GM12878 (cell line): Measurements from ENCODE around the gene TSPAN11. TPM values are rescaled to one million over a fixed set of nuclear protein-coding genes. Genes with fewer than 3 reads are reported as not detected.

Experiments
- ATAC-seq: fragments of 200-7000 bp; cut with Tn5 transposase; 3 replicates; pipeline ENCODE4 v1.9.1; 2020; ENCODE audit warnings: mild to moderate bottlenecking, moderate library complexity
- BruUV-seq: library from RNA; stranded (reverse); fragments of 400-500 nt; replicated peaks from 2 replicates; lab custom pipeline; 2021; lab: Mats Ljungman, UMichigan
- CTCF ChIA-PET: fragments of 300-600 bp; sonication (Branson Sonifier 250); formaldehyde crosslinking; extraction: SDS; loops from one replicate; lab custom pipeline; 2021; ENCODE audit warnings: inconsistent platforms; lab: Yijun Ruan, JAX
- POLR2A ChIA-PET: fragments of 350-600 bp; formaldehyde crosslinking; extraction: SDS; loops from one replicate; lab custom pipeline; 2021; ENCODE audit warnings: inconsistent platforms; lab: Charles Lee
- RAD21 ChIA-PET: fragments of 300-600 bp; sonication (Branson Sonifier 250); formaldehyde crosslinking; loops from one replicate; lab custom pipeline; 2023; ENCODE audit warnings: antibody characterized with exemption; ENCODE audit not compliant: unreplicated experiment; lab: Charles Lee
- SMC1A ChIA-PET: fragments of 300-600 bp; sonication (Branson Sonifier 250); formaldehyde crosslinking; loops from one replicate; lab custom pipeline; 2023; ENCODE audit not compliant: unreplicated experiment, uncharacterized antibody; lab: Charles Lee
- DNase-seq: peaks from one replicate; pipeline ENCODE4 v3.0.0-alpha.2; 2011; ENCODE audit warnings: low read depth, low spot score
- FAIRE-seq: peaks from 3 replicates; lab custom pipeline; 2011; peaks lifted over from hg19 to GRCh38; lab: Jason Lieb, UNC
- H2AFZ ChIP-seq: 2 replicates; pipeline ENCODE4 v1.6.0; 2011; ENCODE audit warnings: low read depth, low read length, control low read depth; ENCODE audit not compliant: control insufficient read depth
- H3K27ac ChIP-seq: 2 replicates; pipeline ENCODE4 v1.5.1; 2011; ENCODE audit warnings: control low read depth; ENCODE audit not compliant: control insufficient read depth, insufficient read depth
- H3K27me3 ChIP-seq, 2 experiments: replicated peaks in 1 of 2; 2 replicates each; pipeline versions ENCODE4 v1.6.0 to v1.6.1; 2011; ENCODE audit warnings: low read length in 1 of 2; ENCODE audit not compliant: control insufficient read depth in 2 of 2, insufficient read depth in 2 of 2
- H3K36me3 ChIP-seq, 2 experiments: 2 replicates each; pipeline ENCODE4 v1.5.1; 2011; ENCODE audit warnings: low read length in 1 of 2; ENCODE audit not compliant: control insufficient read depth in 2 of 2, insufficient read depth in 2 of 2
- H3K4me1 ChIP-seq: 2 replicates; pipeline ENCODE4 v1.6.1; 2011; ENCODE audit warnings: mild to moderate bottlenecking, low read length, moderate library complexity, mixed read lengths; ENCODE audit not compliant: control insufficient read depth, insufficient read depth
- H3K4me2 ChIP-seq: 2 replicates; pipeline ENCODE4 v1.6.0; 2011; ENCODE audit warnings: control low read depth; ENCODE audit not compliant: control insufficient read depth, insufficient read depth
- H3K4me3 ChIP-seq: fragments of 200-600 bp; sonication (generic); 2 replicates; pipeline ENCODE4 v1.5.1; 2016
- H3K79me2 ChIP-seq: 2 replicates; pipeline ENCODE4 v1.6.0; 2011; ENCODE audit warnings: low read length; ENCODE audit not compliant: control insufficient read depth, insufficient read depth
- H3K9ac ChIP-seq: 2 replicates; pipeline ENCODE4 v1.8.0; 2011; ENCODE audit warnings: low read length, control low read depth, mixed read lengths; ENCODE audit not compliant: control insufficient read depth, insufficient read depth
- H3K9me3 ChIP-seq: replicated peaks from 3 replicates; pipeline ENCODE4 v1.5.1; 2011; ENCODE audit warnings: mild to moderate bottlenecking, low read length; ENCODE audit not compliant: control insufficient read depth, insufficient read depth
- H4K20me1 ChIP-seq: 2 replicates; pipeline ENCODE4 v1.6.0; 2011; ENCODE audit not compliant: control insufficient read depth, insufficient read depth
- ATF3 ChIP-seq: IDR thresholded peaks from 2 replicates; pipeline ENCODE4 v1.6.1; 2011; ENCODE audit warnings: low read depth, mild to moderate bottlenecking, low read length, moderate library complexity, borderline replicate concordance; ENCODE audit errors: extremely low read depth
- CEBPB ChIP-seq, 2 experiments: fragments of 150-350 bp in 1 of 2; IDR thresholded peaks; 2 replicates each; pipeline ENCODE4 v1.6.1; 2012 to 2014; ENCODE audit warnings: low read depth in 2 of 2, low read length in 2 of 2, borderline replicate concordance in 1 of 2, inconsistent platforms in 1 of 2
- CEBPZ ChIP-seq: fragments of 150-350 bp; IDR thresholded peaks from 2 replicates; pipeline ENCODE4 v1.6.1; 2016; ENCODE audit warnings: low read depth, low read length
- CHD2 ChIP-seq: IDR thresholded peaks from 2 replicates; pipeline ENCODE4 v1.6.1; 2011; ENCODE audit warnings: low read depth, low read length, improper control_type of control experiment, borderline replicate concordance
- EGR1 ChIP-seq, 2 experiments: IDR thresholded peaks; 1 replicate in 1 of 2; 2 replicates in 1 of 2; pipeline ENCODE4 v1.6.1; 2011 to 2012; ENCODE audit warnings: low read depth in 2 of 2, low read length in 2 of 2, borderline replicate concordance in 1 of 2, mild to moderate bottlenecking in 1 of 2, moderate library complexity in 1 of 2
- ESRRA ChIP-seq: IDR thresholded peaks from 2 replicates; pipeline ENCODE4 v1.6.1; 2012; ENCODE audit warnings: mild to moderate bottlenecking, low read length, improper control_type of control experiment
- HCFC1 ChIP-seq: fragments of 150-350 bp; IDR thresholded peaks from 2 replicates; pipeline ENCODE4 v1.6.1; 2014; ENCODE audit warnings: low read length
- MAX ChIP-seq: IDR thresholded peaks from 2 replicates; pipeline ENCODE4 v1.6.1; 2012; ENCODE audit warnings: low read depth, low read length, improper control_type of control experiment
- RUNX3 ChIP-seq: IDR thresholded peaks from 2 replicates; pipeline ENCODE4 v1.6.1; 2012; ENCODE audit warnings: low read length, inconsistent platforms
- SIN3A ChIP-seq: IDR thresholded peaks from 2 replicates; pipeline ENCODE4 v1.6.1; 2012; ENCODE audit warnings: low read depth, low read length, improper control_type of control experiment
- TARDBP ChIP-seq: IDR thresholded peaks from 2 replicates; pipeline ENCODE4 v1.6.1; 2016; ENCODE audit warnings: borderline replicate concordance
- ZBTB4 ChIP-seq: fragments of 450-650 bp; formaldehyde crosslinking; IDR thresholded peaks from 2 replicates; pipeline ENCODE4 v1.4.0; 2022; ENCODE audit warnings: mild to moderate bottlenecking, moderate library complexity
- ZNF687 ChIP-seq: fragments of 450-650 bp; IDR thresholded peaks from 2 replicates; pipeline ENCODE4 v1.6.1; 2017; ENCODE audit warnings: mild to moderate bottlenecking, moderate library complexity
- WGBS: methylation state at CpG from one replicate; pipeline ENCODE4 v1.1.6; 2016; ENCODE audit warnings: low lambda C conversion rate; ENCODE audit not compliant: insufficient replicate concordance, insufficient coverage; ENCODE audit errors: missing lambda C conversion rate; 5-methylcytosine and 5-hydroxymethylcytosine counted together
- in situ Hi-C: fragments of 300-500 bp; cut with MboI; formaldehyde crosslinking; loops from 9 replicates; pipeline ENCODE4 v1.14.3; 2018; ENCODE audit warnings: mixed read lengths
- intact Hi-C: fragments of 100-400 bp; cut with micrococcal nuclease; formaldehyde crosslinking; loops from one replicate; pipeline ENCODE4 v1.14.2; 2022; ENCODE audit not compliant: unreplicated experiment
- polyA plus RNA-seq, 11 experiments: library from polyadenylated mRNA; depleted of rRNA in 4 of 11; unstranded in 6 of 11; stranded (reverse) in 5 of 11; fragments of >200 nt; fragmentation: Nextera tagmentation in 4 of 11; fragmentation: Illumina TruSeq in 1 of 11; extraction: Ambion mirVana in 4 of 11; extraction: Trizol in 1 of 11; gene quantifications; 1 replicate in 1 of 11; 2 replicates in 10 of 11; pipeline versions ENCODE4 v1.2.1 to v1.2.3, GENCODE V29; 2011 to 2016; ENCODE audit warnings: inconsistent platforms in 2 of 11, missing spikeins in 2 of 11, low read depth in 1 of 11
- total RNA-seq, 4 experiments: library from RNA; depleted of rRNA in 3 of 4; stranded (reverse); fragments of >200 nt in 3 of 4; fragmentation: Illumina TruSeq in 1 of 4; extraction: Trizol in 1 of 4; gene quantifications; 2 replicates each; pipeline versions ENCODE4 v1.2.1 to v1.2.3, GENCODE V29; 2013 to 2021

Gene TSPAN11
- total and polyA plus RNA-seq, 10 of the 15 experiments (the other 5 are each of a cell fraction or from before 2014, with no cell fraction given): under 0.01 to 0.27 (median 0.04) TPM; not detected in 6

GRCh38 chr12:31023271-31023724 is 96.8 kb downstream of the TSPAN11 start:
- Histone ChIP-seq H3K9me3 (no peaks in the 10 kb centered on the region), H2AFZ (no peak overlapping the region), H3K4me1 (no peaks in the 10 kb centered on the region), H3K27me3 (peaks cover 0 to 2% of the 10 kb centered on the region in 2 experiments; a peak in 2 of 4 replicates), H3K9ac (no peak overlapping the region), H3K4me2 (no peak overlapping the region), H3K27ac (no peak overlapping the region), H3K4me3 (no peak overlapping the region), H4K20me1 (no peaks in the 10 kb centered on the region), H3K79me2 (no peaks in the 10 kb centered on the region), H3K36me3 (no peaks in the 10 kb centered on the region)
- in situ Hi-C loops (no loop called here), intact Hi-C loops (no loop called here)
- no TSS peak for BruUV-seq
- CTCF ChIA-PET: no interaction called here
- SMC1A ChIA-PET: interaction anchor here (0.7 to 1.6 kb wide), 2 partner anchors 23 to 171 kb away, joined by 4 to 6 read pairs; no protein-coding TSS in a partner anchor
- POLR2A ChIA-PET: no interaction called here
- ATAC-seq: no peak
- no peak for DNase-seq
- FAIRE-seq: no peak
- WGBS: 39% methylated on average over 11 of the region's 11 CpGs
- RAD21 ChIA-PET: no interaction called here
- TF ChIP-seq CEBPZ (no peak), EGR1 (IDR thresholded peaks at IDR 0.05; ENCODE audit: borderline replicate concordance in 1 of 2, low read depth in 2 of 2, low read length in 2 of 2) (no peak), TARDBP (no peak), HCFC1 (no peak), SIN3A (no peak), MAX (no peak), ZBTB4 (CRISPR knock-in tag) (no peak), ZNF687 (no peak), CEBPB (IDR thresholded peaks at IDR 0.05; ENCODE audit: borderline replicate concordance in 1 of 2, low read depth in 2 of 2, low read length in 2 of 2) (no peak), ATF3 (no peak), ESRRA (no peak), RUNX3 (no peak), CHD2 (no peak)
